Spinal cord (tissue), 10 donors: ENCODE data around the gene NEDD1. TPM values are rescaled to one million over a fixed set of nuclear protein-coding genes. Genes with fewer than 3 reads are reported as not detected.
A peak's percentile ranks its signal among the peaks of the same experiment; 100 is the strongest.

Experiments used
- DNase-seq, 6 donors: peaks; one replicate each; pipeline versions ENCODE4 v3.0.0 to v3.0.0-alpha.2; 2013 to 2015; ENCODE audit warnings: low spot score in 6 of 6, low read depth in 4 of 6
- H3K27ac ChIP-seq: one replicate; pipeline ENCODE4 v1.5.1; 2013; ENCODE audit warnings: low read depth, low read length, control low read depth
- H3K27me3 ChIP-seq: one replicate; pipeline ENCODE4 v1.6.1; 2013; ENCODE audit warnings: low read length; ENCODE audit not compliant: control insufficient read depth, insufficient read depth
- H3K36me3 ChIP-seq: one replicate; pipeline ENCODE4 v1.6.1; 2013; ENCODE audit warnings: low read length; ENCODE audit not compliant: control insufficient read depth, insufficient read depth
- H3K4me1 ChIP-seq: one replicate; pipeline ENCODE4 v1.6.1; 2013; ENCODE audit warnings: low read length; ENCODE audit not compliant: control insufficient read depth, insufficient read depth
- H3K4me3 ChIP-seq: one replicate; pipeline ENCODE4 v1.5.1; 2013; ENCODE audit warnings: low read depth, low read length, control low read depth
- H3K9me3 ChIP-seq: one replicate; pipeline ENCODE4 v1.6.1; 2013; ENCODE audit warnings: low read length; ENCODE audit not compliant: control insufficient read depth, insufficient read depth
- WGBS: methylation state at CpG from one replicate; pipeline ENCODE4 v1.1.5; 2013; ENCODE audit warnings: missing lambda C conversion rate; ENCODE audit not compliant: insufficient coverage; 5-methylcytosine and 5-hydroxymethylcytosine counted together
- polyA plus RNA-seq, 2 donors: library from polyadenylated mRNA; unstranded; fragments of 120-200 nt; gene quantifications; one replicate each; pipeline ENCODE4 v1.2.1, GENCODE V29; 2013; ENCODE audit not compliant: insufficient read length in 2 of 2
- total RNA-seq, 2 donors: library from RNA; depleted of rRNA in 1 of 2; stranded (reverse); fragments of 120-200 nt in 1 of 2; fragments of >200 nt in 1 of 2; gene quantifications; one replicate each; pipeline versions ENCODE4 v1.2.3 to v1.2.4, GENCODE V29; 2013 to 2014
- donor health status: healthy.

Gene NEDD1
- total and polyA plus RNA-seq, 4 donors: 12.1 to 33.5 (median 21.9) TPM

DNA sequence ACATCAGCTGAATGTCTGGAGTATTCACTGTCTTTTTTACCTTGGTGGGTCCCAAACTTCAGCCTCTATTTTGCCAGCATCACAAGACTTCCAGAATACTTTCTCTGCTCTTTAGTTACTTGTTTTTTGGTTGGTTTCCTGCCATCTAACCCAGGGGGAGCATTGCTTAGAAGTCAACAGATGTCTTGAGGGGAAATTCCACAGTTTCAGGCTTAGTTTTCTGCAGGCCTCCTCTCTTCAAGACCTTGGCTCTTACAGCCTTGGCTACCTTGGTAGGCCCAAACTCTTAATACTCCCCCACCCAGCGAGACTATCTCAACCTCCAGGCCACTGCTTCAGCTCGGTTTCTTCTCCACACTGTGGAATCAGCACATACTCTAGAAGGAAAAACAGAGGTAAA, 41.7 kb downstream of the NEDD1 start:
- H3K9me3 ChIP-seq: no peaks in the 10 kb centered on the region
- no peak for DNase-seq
- H3K4me1 ChIP-seq: no peaks in the 10 kb centered on the region
- no peaks in the 10 kb centered on the region for H3K27me3 ChIP-seq
- H3K4me3 ChIP-seq: no peak overlapping the region
- H3K27ac ChIP-seq: no peak overlapping the region
- WGBS: no CpG with 5 or more reads among the region's 2 CpGs
- peaks cover 6% of the 10 kb centered on the region for H3K36me3 ChIP-seq

- peaks cover 12% of the 10 kb centered on the region for H3K4me1 ChIP-seq
- DNase-seq: no peak
- no peak overlapping the region for H3K27ac ChIP-seq
- no peak overlapping the region for H3K4me3 ChIP-seq
- 100% methylated on average over 1 of the region's 3 CpGs for WGBS
- no peaks in the 10 kb centered on the region for H3K36me3 ChIP-seq
- H3K27me3 ChIP-seq: no peaks in the 10 kb centered on the region
- H3K9me3 ChIP-seq: no peaks in the 10 kb centered on the region
Observed at GRCh38 chr12:96979532-96979931, 72.5 kb downstream of the NEDD1 start.

DNA sequence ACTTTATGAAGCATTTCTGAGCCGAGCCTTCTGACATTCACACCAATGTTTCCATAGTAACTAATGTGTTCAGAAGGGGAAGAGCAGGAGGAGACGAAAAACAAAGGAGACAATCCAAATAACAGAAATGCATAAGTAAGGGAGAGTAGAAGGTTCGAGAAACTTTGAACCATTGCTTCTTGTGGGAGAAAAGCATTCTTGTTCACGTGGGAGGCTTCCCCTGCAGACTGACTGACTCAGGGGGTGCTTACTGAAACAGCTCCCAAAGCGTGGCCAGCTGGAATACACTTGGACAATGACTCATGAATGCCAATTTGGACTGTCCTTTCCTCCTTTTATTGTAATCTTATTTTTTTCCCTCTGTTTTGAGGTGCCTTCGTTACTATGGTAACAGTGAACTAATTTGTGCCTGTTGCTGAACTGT, 73.9 kb downstream of the NEDD1 start:
- DNase-seq: peak in 2 of 6 donors; percentile 71 to 86
- no CpG with 5 or more reads among the region's 6 CpGs for WGBS
- H3K9me3 ChIP-seq: no peaks in the 10 kb centered on the region
- H3K27ac ChIP-seq: peak overlapping the region; percentile 22
- no peaks in the 10 kb centered on the region for H3K36me3 ChIP-seq
- peaks cover 17% of the 10 kb centered on the region for H3K4me1 ChIP-seq
- H3K4me3 ChIP-seq: peak overlapping the region; percentile 5
- peaks cover 4% of the 10 kb centered on the region for H3K27me3 ChIP-seq

- H3K27me3 ChIP-seq: peaks cover 5% of the 10 kb centered on the region
- peak in 1 of 6 donors; percentile 14 for DNase-seq
- H3K27ac ChIP-seq: no peak overlapping the region
- WGBS: 62% methylated on average over 4 of the region's 4 CpGs
- H3K4me1 ChIP-seq: peaks cover 20% of the 10 kb centered on the region
- H3K36me3 ChIP-seq: no peaks in the 10 kb centered on the region
- no peaks in the 10 kb centered on the region for H3K9me3 ChIP-seq
- no peak overlapping the region for H3K4me3 ChIP-seq
Observed at GRCh38 chr12:96981911-96982310, 74.9 kb downstream of the NEDD1 start.

GRCh38 chr12:96982671-96983070, 75.6 kb downstream of the NEDD1 start:
- no peaks in the 10 kb centered on the region for H3K36me3 ChIP-seq
- WGBS: 76% methylated on average over 4 of the region's 4 CpGs
- H3K4me3 ChIP-seq: no peak overlapping the region
- DNase-seq: no peak
- H3K27me3 ChIP-seq: peaks cover 5% of the 10 kb centered on the region
- H3K27ac ChIP-seq: no peak overlapping the region
- H3K4me1 ChIP-seq: peaks cover 20% of the 10 kb centered on the region
- H3K9me3 ChIP-seq: no peaks in the 10 kb centered on the region

DNA sequence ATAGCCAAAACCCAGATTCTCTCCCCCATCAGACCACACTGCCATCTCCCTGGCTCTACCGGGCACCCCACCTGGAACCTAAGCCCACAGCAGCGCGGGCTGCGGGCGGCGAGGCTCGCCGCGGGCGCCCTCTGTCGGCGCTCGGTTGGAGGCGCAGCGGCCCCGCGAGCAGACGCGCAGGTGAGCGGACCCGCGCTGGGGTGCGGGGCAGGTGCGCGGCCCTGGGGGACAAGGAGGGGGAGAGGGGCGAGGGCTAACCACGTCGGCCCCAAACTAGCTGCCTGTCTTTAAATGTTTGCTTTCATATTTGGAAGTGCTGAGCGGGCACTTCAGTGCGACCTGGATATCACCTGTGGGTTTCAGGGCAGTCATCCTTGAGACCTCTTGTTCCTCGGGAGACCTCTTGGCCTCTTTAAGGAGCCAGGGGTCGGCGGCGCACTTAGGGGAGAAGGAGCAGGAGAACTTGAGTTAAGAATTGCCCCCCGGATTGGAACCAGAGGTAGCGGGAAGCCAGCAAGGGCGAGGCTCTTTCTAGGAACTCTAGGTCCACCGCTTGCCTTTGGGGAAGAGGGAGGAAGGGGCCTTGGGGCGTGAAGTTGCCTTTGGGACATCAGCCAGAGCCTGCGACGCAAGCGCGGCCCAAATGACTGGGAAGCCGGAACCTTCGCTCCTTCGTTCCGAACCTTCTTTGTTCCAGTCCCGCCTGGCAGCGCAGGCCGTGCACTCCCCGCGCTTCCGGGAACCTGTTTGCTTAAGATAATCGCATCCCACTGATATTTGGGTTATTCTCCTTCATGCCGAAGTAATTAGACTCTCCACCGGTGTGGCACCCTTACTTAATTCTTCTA, 78.7 kb downstream of the NEDD1 start:
- H3K4me3 ChIP-seq: peak overlapping the region; percentile 66
- peak in 2 of 6 donors; percentile 53 to 70 for DNase-seq
- 1% methylated on average over 56 of the region's 56 CpGs for WGBS
- no peak overlapping the region for H3K27ac ChIP-seq
- H3K9me3 ChIP-seq: no peaks in the 10 kb centered on the region
- no peaks in the 10 kb centered on the region for H3K36me3 ChIP-seq
- peaks cover 20% of the 10 kb centered on the region for H3K4me1 ChIP-seq
- peaks cover 5% of the 10 kb centered on the region for H3K27me3 ChIP-seq

GRCh38 chr12:96986883-96987523, 79.9 kb downstream of the NEDD1 start:
- Histone ChIP-seq H3K36me3 (no peaks in the 10 kb centered on the region), H3K27me3 (peaks cover 5% of the 10 kb centered on the region), H3K4me3 (peak overlapping the region; percentile 7), H3K4me1 (peaks cover 16% of the 10 kb centered on the region), H3K27ac (peak overlapping the region; percentile 34), H3K9me3 (no peaks in the 10 kb centered on the region)
- DNase-seq: peak in 3 of 6 donors; percentile 49 to 92 (median 82)
- no CpG with 5 or more reads among the region's 2 CpGs for WGBS

GRCh38 chr12:96988919-96989318, 81.9 kb downstream of the NEDD1 start:
- Histone ChIP-seq H3K36me3 (no peaks in the 10 kb centered on the region), H3K9me3 (no peaks in the 10 kb centered on the region), H3K27me3 (peaks cover 5% of the 10 kb centered on the region), H3K4me3 (no peak overlapping the region), H3K27ac (no peak overlapping the region), H3K4me1 (peaks cover 8% of the 10 kb centered on the region)
- no peak for DNase-seq
- WGBS: no CpG with 5 or more reads among the region's 3 CpGs

GRCh38 chr12:96989916-96990315, 82.9 kb downstream of the NEDD1 start:
- H3K4me1 ChIP-seq: peaks cover 10% of the 10 kb centered on the region
- peaks cover 5% of the 10 kb centered on the region for H3K27me3 ChIP-seq
- peak in 1 of 6 donors; percentile 70 for DNase-seq
- H3K36me3 ChIP-seq: no peaks in the 10 kb centered on the region
- no peak overlapping the region for H3K27ac ChIP-seq
- WGBS: 76% methylated on average over 3 of the region's 5 CpGs
- no peaks in the 10 kb centered on the region for H3K9me3 ChIP-seq
- H3K4me3 ChIP-seq: no peak overlapping the region
